C4-2B (cell line): Measurements from ENCODE around the gene CDK9.

Experiments
- H3K27ac ChIP-seq: fragments of 450-650 bp; 2 replicates; pipeline ENCODE4 v1.5.1; 2017
- ZFX ChIP-seq: fragments of 450-650 bp; IDR thresholded peaks from 2 replicates; pipeline ENCODE4 v1.6.1; 2017
- TF ChIP-seq, protein P1 (sequence below): fragments of 450-650 bp; conservative IDR thresholded peaks from 2 replicates; pipeline ENCODE4 v1.5.1; 2017; ENCODE audit warnings: mild to moderate bottlenecking

CDK9 gene

GRCh38 chr9:127825319-127826051 lies 39.7 kb downstream of the CDK9 start:
- no peak overlapping the region for H3K27ac ChIP-seq
- TF ChIP-seq ZFX: no peak
- TF ChIP-seq, protein P1, sequence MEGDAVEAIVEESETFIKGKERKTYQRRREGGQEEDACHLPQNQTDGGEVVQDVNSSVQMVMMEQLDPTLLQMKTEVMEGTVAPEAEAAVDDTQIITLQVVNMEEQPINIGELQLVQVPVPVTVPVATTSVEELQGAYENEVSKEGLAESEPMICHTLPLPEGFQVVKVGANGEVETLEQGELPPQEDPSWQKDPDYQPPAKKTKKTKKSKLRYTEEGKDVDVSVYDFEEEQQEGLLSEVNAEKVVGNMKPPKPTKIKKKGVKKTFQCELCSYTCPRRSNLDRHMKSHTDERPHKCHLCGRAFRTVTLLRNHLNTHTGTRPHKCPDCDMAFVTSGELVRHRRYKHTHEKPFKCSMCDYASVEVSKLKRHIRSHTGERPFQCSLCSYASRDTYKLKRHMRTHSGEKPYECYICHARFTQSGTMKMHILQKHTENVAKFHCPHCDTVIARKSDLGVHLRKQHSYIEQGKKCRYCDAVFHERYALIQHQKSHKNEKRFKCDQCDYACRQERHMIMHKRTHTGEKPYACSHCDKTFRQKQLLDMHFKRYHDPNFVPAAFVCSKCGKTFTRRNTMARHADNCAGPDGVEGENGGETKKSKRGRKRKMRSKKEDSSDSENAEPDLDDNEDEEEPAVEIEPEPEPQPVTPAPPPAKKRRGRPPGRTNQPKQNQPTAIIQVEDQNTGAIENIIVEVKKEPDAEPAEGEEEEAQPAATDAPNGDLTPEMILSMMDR: no peak; the same call in 1 of the 2 replicates

- TF ChIP-seq, protein P1: no peak
- no peak for TF ChIP-seq ZFX
- H3K27ac ChIP-seq: no peak overlapping the region
These were observed 40.5 kb downstream of the CDK9 start for GRCh38 chr9:127826253-127826913.

DNA sequence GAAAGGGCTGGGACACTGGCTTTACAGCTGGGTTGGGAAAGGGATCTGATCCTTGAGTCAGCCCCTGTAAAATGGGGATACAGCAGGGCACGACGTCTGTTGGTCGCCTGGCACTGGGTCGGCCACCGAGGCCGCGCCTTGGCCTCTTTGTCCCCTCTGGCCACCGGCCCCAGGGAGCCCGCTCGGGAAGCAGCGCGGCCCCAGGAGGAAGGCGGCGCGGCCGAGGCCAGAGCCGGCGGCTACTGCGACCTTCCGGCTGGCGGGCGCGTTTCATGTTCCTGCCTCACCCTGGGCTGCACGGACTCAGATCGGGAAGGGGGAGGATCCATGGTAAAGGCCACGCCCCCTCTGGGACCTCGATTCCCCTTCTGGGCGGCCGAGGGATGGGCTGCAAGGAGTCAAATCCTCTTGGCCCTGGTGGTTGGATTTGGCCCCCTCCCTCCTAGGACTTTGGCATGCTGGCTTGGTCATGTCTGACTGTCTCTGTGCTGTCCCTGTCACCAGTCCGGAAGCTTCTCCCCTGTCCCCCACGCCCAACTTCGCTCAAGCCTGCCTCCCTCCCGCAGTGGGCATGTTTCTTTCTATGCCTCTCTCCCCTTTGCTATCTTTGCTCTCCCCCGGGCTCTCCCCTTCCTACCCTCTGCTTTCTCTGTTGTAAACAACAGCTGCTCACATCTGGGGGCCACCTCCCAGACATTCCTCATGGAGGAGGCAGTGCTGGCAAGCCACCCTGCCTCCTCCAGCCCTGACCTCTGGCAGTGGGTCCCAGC lies 42.6 kb downstream of the CDK9 start:
- TF ChIP-seq, protein P1: no peak
- TF ChIP-seq ZFX: no peak
- H3K27ac ChIP-seq: no peak overlapping the region

GRCh38 chr9:127829205-127829906 lies 43.5 kb downstream of the CDK9 start:
- no peak overlapping the region for H3K27ac ChIP-seq
- TF ChIP-seq ZFX: no peak
- TF ChIP-seq, protein P1: no peak

GRCh38 chr9:127832248-127832647 lies 46.4 kb downstream of the CDK9 start:
- H3K27ac ChIP-seq: no peak overlapping the region
- TF ChIP-seq, protein P1: no peak
- no peak for TF ChIP-seq ZFX

GRCh38 chr9:127833555-127833954 lies 47.7 kb downstream of the CDK9 start:
- no peak overlapping the region for H3K27ac ChIP-seq
- no peak for TF ChIP-seq ZFX
- TF ChIP-seq, protein P1: no peak
